8988T (cell line): ENCODE measurements around the gene ALLC.

ENCODE experiments used
- DNase-seq: peaks from one replicate; pipeline ENCODE4 v3.0.0; 2011

Gene ALLC

DNA sequence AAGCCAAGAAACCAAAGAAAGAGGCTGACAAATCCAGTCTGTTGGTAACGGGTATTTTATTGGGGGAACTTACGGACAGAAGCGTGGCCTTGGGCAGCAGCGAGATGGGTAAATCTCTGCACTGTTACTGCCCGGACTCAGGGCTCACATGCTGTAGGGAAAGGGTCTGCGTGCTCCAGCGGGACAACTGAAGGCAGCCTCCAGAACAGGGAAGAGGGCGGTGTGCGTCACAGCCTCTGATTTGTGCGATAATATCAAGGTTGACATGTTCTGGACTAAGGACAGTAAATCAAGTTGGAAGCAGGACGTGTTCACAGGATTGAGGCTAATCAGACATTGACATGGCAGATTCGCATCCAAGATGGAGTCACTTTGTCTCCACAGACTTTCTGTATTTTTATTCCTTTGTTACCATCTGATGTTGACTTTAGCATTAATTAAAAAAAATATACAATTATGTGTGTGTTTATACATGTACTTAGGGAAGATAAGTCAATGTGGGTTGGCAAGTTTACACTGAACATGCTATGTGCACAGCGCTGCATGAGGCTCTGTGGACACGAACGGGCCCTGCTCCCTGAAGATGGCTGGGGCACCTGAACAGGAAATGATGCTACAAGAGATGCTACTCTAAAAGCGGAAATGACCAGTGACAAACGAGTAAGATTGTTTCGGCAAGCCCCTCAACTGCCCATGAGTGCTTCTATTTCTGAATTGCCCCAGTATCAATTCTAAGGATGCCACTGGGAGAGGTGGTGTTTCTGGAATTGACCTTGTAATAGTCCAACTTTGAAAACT lies 22.7 kb downstream of the ALLC start:
- no peak for DNase-seq

DNA sequence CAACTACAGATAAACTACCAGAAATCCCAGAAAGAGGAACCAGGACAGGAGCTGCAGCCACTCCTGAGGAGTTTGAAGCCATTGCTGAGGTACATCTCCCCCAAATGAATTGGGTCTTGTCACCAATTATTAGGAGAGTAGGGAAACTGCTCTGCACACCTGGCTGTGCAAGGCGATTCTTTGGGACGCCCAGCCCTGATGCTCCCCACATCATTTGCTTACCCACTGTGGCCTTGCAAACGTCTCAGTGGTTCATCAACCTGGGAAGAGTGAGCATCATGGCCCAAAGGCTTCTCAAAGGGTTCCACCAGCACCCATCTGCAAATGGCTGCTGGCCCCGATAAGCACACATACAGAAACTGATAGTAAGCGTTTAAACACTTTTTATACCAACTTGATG lies 23.6 kb downstream of the ALLC start:
- no peak for DNase-seq

DNA sequence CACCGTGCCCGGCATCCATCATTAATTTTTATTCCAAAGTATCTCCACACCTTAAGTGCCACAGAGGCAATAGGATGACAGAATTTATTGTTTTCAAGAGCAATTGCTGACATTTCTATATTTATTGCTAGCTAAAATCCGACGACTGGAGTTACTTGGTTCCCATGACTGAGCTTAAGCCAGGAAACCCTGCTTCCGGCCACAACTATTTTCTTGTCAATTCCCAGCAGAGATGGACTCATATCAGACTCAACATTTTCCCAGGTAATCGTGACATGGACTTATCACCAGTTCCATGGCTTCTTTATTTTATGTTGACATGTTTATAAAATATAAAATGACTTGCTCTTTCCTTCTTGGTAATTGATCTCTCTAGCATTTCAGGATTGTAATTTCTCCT lies 24.8 kb downstream of the ALLC start:
- DNase-seq, result no peak

DNA sequence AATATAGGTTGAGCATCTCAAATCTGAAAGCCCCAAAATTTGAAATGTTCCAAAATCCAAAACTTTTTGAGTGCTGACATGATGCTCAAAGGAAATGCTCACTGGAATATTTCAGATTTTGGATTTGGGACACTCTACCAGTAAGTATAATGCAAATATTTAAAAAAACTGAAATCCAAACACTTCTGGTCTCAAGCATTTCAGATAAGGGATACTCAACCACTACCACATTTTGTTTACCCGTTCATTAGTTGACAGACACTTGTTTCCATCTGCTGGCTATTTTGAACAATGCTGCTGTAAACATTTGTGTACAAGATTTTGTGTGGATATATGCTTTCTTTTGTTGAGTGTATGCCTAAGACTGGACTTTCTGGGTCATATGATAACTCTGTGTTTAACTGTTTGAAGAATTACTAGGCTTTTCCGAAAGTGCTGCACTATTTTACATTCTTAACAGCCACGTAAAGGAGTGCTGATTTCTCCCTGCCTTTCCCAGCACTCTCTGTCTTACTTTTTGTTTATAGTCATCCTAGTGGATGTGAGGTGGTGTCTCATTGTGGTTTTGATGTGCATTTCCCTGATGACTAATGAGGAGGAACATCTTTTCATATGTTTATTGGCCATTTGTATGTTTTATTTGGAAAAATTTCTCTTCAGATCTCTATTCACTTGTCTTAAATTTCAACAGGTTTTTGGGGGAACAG lies 25.9 kb downstream of the ALLC start:
- DNase-seq, result no peak

DNA sequence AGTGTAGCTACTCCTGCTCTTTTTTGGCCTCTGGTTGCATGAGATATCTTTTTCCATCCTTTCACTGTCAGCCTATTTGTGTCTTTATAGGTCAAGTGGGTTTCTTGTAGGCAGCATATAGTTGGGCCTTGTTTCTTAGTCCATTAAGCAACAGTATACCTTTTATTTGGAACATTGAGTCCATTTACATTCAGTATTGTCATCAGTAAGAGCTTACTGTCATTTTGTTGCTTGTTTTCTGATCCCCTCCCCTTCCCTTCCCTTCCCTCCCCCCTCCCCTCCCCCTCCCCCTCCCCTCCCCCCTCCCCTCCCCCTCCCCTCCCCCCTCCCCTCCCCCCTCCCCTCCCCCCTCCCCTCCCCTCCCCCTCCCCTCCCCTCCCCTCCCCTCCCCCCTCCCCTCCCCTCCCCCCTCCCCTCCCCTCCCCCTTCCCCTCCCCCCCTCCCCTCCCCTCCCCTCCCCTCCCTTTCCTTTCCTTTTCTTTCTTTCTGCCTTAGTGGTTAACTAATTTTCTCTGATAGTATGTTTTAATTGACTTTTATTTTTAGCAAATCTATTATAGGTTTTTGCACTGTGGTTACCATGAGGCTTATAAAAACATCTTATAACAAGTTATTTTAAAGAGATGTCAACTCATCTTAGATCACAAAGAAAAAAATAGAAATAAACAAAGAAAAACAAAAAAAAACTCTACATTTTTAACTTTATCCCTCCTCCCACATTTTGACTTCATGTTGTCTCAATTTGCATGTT lies 32.2 kb downstream of the ALLC start:
- DNase-seq, result no peak

DNA sequence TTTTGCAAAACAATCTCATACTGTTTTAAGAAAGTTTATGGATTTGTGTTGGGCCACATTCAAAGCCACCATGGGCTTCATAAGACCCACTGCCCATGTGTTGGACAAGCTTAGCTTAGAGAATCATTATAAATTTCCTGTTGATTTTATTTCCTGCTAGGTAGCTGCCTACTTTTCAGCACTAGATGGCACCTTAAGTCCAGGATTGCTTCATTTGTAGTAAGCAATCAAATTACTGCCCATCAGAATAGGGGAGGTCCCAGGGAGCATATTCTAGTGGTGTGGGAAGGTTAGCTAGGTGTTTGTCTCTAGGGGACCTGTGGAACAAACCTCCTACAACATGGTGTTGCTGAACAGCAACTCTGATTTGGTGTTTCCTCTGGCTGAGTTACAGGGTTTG lies 34.4 kb downstream of the ALLC start:
- peak; percentile 37 for DNase-seq

DNA sequence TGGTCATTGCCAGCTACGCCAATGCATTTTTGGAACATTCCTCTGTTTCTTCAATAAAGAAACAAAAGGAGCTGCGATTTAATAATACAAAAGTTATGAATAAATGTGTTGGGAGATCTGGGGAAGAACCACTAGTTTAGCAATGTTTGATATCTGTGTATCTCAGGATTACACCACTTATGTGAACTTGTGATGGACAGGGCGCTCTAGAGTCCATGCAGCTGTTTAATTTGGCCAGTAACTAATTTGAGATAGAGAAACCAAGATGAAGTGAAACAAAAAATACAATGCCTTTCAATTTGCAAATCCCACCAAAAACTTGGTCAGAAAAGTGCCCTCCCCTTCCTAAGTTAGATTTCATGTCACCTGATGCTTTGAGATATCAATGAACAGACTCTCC lies 38.5 kb downstream of the ALLC start:
- DNase-seq, result no peak

DNA sequence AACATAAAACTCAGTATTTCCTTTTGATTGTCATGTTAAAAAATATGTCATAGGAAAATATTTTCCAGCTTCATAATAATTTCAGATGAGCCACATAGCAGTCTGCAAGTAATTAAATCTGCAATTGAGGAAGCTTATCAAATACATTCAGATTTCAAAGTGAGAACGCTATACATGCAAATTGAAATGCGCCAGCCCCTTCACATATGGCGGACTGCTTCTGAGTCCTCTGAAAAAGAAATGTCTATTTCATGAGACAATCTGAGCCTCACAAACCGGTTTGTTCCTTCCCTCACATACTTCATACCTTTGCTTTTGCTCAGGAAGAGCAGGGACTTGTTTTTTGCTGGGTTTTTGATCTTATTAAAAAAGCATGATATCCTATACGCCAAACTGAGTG lies 43.1 kb downstream of the ALLC start:
- DNase-seq, result no peak

DNA sequence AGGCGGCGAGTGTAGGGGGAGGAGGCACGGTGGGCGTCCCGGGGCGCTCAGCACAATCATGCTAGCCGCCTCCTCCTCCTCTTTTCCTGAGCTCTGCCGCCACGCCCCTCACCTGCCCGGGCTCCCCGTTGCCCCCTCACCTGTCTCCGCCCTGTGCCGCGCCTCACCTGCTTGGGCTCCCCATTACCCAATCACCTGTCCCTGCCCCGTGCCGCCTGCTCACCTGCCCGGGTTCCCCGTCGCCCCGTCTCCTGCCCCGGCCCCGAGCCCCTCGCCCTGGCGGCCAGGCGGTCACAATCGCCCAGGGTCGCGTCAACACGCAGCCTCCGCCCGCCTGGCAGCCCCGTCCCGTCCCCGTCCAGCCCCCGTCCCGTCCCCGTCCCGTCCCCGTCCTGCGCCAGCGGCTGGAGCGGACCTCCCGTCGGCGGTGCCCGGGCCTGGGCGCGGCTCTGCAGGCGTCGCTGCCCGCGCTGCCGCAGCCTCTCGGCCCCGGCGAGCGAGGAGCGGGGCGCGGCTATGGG lies 45.3 kb downstream of the ALLC start, which contains the start of gene DCDC2C:
TSS of gene DCDC2C (plus strand) at position 340 of the 521 bp plus-strand sequence. CDS start at position 517, 177 bp downstream.
- no peak for DNase-seq

DNA sequence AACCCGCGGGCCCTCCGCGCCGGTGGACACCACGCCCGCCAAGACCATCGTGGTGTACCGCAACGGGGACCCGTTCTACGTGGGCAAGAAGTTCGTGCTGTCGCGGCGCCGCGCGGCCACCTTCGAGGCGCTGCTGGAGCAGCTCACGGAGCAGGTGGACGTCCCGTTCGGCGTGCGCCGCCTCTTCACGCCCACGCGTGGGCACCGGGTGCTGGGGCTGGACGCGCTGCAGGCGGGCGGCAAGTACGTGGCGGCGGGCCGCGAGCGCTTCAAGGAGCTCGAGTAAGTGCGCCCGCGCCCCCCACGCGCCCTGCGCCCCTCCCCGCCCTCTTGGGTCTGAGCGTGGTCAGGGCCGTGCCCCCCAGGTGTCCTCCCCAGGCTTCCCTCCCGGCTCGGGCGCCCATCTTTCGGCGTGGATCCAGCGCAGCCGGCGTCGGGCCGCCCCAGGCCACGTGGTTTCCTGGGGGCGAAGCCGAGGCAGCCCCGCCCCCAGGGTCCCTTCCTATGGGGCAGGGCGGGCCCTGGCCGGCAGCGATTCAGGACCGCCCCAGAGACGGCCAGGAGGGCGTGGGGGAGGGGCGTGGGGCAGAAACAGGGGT lies 45.9 kb downstream of the ALLC start:
- no peak for DNase-seq

DNA sequence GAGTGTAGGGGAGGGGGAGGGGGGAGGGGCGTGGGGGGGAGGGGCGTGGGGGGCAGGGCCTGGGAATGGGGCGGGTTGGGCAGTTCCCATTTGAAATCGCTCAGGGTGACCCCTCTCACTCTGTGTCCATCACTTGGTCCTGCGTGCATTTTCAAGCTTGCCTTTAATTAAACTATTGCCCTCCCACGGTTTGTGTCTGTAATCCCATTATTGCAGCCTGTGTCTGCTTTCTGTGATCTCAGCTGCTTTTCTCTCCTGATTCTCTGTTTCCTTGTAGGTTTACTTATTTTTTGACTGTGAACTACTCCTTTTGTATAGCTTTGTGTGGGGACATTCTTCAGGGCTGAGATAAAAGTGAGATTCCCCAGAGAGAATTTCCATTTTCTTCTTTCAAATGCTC lies 46.7 kb downstream of the ALLC start:
- no peak for DNase-seq

DNA sequence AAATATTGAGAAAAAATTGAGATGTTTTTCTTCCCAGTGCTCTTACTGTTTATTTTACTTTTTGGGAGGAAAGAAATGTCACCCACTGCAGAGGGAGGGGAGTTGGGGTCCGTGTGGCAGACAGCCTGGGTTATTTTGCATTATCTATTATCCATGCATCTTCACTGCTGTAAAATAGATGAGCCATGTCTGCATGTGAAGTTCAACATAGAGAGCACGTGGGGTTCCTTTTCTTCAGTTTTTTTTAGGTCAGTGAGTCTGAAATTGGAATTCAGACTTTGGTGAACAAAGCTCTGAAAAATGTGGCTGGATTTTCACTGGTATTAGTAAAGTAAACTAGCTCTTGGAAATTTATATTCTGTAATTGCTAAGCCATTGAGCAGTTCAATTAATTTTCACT lies 47.8 kb downstream of the ALLC start:
- DNase-seq, result no peak

DNA sequence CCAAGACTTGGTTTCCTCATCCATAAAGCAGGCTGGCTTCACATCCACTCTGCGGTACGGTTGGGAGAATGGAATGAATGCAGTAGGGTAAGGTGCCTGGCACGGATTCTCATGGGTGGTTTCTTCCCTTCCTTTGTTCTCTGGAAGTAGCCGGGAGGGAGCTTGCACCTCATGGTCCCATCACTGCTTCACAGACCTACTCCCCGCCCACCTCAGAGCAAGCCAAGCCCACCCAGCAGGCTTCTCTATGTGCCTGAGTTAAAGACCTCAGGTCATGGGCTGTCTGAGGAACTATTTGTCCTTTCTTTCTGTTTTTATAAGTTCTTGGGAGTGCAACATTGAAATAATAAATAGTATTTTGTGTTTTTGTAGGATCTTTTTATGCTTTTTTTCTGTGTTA lies 48.9 kb downstream of the ALLC start:
- no peak for DNase-seq

DNA sequence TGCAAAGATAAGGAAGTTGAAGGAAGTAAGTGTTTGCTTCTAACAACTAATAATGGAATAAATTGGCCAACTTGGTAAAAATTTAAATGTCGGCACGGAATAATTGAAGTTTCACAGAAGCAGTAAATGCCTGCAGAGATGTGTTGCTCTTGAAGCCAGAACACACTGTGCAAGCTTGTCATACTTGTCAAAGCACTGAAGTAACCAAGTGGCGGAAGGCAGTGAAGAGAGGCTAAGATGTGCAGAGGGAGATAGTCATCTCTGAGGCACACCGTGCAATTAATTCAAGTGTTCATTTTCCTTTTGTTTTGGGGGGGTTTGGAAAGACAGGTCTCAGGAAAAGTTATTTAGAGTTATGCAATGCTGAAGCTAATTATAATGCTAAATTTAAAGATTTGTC lies 50.6 kb downstream of the ALLC start:
- DNase-seq, result no peak

DNA sequence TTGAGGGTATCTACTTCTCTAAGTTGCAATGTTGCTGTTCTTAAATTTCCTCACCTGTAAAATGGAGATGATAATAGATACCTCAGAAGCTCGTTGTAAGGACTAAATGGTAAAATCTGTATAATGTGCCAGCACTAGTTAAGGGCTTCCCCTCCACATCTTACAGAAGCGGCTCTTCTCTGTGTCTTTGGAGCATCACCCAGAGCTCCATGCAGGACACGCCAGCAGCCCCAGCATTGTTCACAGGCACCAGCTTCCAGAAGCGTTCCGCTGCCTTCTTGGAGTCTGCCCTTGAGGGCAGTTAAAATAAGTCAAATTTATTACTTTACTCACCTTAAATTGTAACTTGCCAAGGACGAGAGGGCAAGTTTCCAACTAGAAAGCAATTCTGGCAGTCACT lies 51.2 kb downstream of the ALLC start:
- no peak for DNase-seq

DNA sequence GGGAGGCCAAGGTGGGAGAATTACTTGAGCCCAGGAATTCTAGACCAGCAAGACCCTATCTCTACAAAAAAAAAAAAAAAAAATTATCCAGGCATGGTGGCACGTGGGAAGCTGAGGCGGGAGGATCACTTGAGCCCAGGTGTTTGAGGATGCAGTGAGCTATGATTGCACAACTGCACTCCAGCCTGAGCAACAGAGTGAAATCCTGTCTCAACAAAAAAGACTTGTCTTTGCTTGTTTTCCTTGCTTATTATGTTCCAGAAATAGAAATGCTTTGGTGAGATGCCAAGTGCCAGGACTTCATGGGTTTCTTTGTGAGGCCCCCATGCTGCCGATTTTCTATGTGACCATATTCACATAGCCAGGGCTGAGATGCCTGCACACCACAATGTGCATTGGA lies 54.4 kb downstream of the ALLC start:
- no peak for DNase-seq

DNA sequence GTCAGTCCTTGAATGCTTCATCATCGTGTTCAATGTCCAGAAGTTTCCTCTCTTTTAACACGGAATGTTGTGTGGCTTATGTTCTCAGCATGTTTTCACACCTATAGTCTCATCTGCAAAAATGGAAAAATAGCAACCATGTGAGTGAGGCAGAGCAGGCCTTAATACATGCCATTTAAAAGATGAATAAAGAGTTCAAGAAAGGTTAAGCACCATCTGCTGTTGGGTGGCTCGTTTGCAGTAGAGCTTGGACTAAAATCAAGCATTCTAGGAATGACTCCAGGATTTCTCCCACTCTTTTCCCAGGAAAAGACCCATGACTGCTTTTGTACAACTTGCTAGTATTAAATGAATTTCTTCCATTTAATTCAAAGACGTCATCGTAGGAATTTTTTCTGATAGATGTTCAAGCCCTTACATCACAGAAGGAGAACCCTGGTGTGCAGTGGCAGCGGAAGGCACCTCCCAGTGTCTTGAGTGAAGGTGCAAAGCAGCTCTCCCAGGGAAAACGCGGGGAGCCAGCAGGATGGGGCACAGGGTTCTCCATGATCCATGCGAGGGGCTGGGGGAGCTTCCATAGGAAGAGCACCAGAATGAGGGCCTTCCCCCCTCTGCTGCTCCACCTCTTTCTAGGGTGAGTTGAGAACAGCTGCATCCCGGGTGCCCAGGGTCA lies 55.0 kb downstream of the ALLC start:
- DNase-seq, result no peak

DNA sequence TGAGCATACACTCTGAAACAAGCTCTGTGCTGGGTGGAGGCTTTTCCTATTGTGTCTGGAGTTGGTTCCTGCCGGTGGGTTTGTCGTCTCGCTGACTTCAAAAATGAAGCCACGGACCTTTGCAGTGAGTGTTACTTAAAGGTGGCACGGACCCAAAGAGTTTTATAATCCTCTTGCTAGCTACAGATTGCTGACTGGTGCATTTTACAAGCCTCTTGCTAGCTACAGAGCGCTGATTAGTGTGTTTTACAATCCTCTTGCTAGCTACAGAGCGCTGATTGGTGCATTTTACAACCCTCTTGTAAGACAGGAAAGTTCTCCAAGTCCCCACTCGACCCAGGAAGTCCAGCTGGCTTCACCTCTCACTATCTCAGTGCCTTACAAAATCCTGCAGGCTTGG lies 60.7 kb downstream of the ALLC start:
- no peak for DNase-seq

DNA sequence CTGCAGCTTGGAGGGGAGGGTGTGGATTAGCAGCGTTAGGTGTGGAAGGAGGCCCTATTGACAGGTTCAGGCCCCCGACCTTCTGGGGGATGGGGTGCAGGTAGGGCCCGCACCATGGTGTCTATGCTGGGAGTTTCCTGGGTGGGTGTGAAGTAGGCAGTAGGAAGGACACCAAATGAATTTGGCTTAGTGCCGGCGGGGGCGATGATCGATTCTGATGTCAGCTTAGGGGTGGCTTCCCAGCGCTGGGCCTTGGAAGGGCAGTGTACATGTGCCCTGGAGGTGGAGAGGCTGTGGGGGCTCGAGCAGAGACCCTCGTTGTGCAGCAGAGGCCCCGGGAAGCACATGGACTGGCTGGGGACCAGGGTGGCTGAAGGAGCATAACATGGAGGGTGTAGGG lies 67.0 kb downstream of the ALLC start:
- no peak for DNase-seq

DNA sequence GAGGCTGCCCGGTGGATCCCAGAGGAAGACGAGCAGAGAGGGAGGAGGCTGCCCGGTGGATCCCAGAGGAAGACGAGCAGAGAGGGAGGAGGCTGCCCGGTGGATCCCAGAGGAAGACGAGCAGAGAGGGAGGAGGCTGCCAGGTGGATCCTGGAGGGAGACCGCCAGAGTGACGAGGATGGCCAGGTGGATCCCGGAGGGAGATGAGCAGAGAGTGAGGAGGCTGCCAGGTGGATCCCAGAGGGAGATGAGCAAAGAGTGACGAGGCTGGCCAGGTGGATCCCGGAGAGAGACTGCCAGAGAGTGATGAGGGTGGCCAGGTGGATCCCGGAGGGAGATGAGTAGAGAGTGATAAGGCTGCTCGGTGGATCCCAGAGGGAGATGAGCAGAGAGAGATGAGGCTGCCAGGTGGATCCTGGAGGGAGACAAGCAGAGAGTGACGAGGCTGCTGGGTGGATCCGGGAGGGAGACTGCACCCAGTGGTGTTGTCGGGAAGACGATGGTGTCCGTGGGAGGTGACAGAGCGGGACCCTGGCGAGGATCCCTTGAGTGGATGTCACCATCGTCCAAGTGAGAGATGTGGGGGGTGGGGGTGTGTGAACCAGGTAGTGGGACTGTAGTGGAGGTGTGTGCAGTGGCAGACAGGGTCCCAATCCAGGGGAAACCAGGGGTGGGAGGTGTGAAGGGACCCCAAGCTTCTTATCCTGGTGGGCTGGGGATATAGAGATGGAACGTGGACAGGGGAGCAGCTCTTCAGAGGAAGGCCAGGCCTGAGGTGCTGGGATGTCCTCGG lies 67.7 kb downstream of the ALLC start:
- no peak for DNase-seq

DNA sequence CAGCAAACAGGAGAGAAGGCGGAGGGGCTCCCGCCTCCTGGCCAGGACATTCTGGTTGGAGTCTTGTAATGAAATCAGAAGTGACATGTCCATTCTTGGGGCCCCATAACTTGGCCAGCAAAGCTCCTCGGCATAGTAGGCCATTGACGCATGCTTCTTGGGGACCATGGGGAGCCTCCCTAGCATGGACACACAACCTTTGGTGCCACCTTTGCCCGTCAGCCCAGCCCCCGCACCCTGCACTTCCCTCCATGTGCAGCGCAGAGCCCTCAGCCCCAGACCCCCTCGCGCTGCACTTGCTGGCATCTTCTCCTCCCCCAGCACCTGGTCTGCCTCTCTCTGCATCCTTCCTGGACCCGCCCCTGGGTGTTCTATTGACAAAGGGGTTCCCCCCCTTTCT lies 68.5 kb downstream of the ALLC start:
- DNase-seq, result no peak
